Activated T-cell treated with anti-CD3 and anti-CD28 coated beads, Interleukin-2, amount 50 U/mL, for 1 hour (primary cell): ENCODE data around the gene MAPKAP1.
"Not testable (repeated sequence)": the region's sequence is repeated elsewhere in the genome, so short reads cannot be mapped to it uniquely, and the experiment has no call there.

ENCODE experiments used
- DNase-seq: peaks from one replicate; pipeline ENCODE4 v3.0.0-alpha.2; 2020

Gene MAPKAP1

GRCh38 chr9:125726456-125727132 lies 19.6 kb upstream of the MAPKAP1 start:
- DNase-seq = no peak

GRCh38 chr9:125707472-125707804 lies 430 bp upstream of the MAPKAP1 start:
- no peak for DNase-seq

GRCh38 chr9:125705893-125706292 lies 1.1 kb downstream of the MAPKAP1 start:
- no peak for DNase-seq

- DNase-seq = no peak
Observed at GRCh38 chr9:125703662-125704061, 3.3 kb downstream of the MAPKAP1 start.

- DNase-seq = no peak
Observed at GRCh38 chr9:125701351-125701750, 5.7 kb downstream of the MAPKAP1 start.

- DNase-seq = no peak
Observed at GRCh38 chr9:125700791-125701190, 6.2 kb downstream of the MAPKAP1 start.

GRCh38 chr9:125699870-125700269 lies 7.1 kb downstream of the MAPKAP1 start:
- DNase-seq = no peak

- no peak for DNase-seq
Observed at GRCh38 chr9:125696106-125696647, 10.8 kb downstream of the MAPKAP1 start.

- not testable (repeated sequence) for DNase-seq
Observed at GRCh38 chr9:125695548-125695947, 11.5 kb downstream of the MAPKAP1 start.

GRCh38 chr9:125694478-125694877 lies 12.5 kb downstream of the MAPKAP1 start:
- no peak for DNase-seq

GRCh38 chr9:125693492-125693891 lies 13.5 kb downstream of the MAPKAP1 start:
- not testable (repeated sequence) for DNase-seq

GRCh38 chr9:125691869-125692268 lies 15.1 kb downstream of the MAPKAP1 start:
- DNase-seq = no peak

- DNase-seq = no peak
Observed at GRCh38 chr9:125690679-125691078, 16.3 kb downstream of the MAPKAP1 start.

- DNase-seq = no peak
Observed at GRCh38 chr9:125687163-125687863, 19.7 kb downstream of the MAPKAP1 start.

GRCh38 chr9:125685167-125685566 lies 21.8 kb downstream of the MAPKAP1 start:
- no peak for DNase-seq

GRCh38 chr9:125683486-125683885 lies 23.5 kb downstream of the MAPKAP1 start:
- no peak for DNase-seq

GRCh38 chr9:125682340-125682739 lies 24.7 kb downstream of the MAPKAP1 start:
- DNase-seq = no peak

- DNase-seq = no peak
Observed at GRCh38 chr9:125681657-125682056, 25.4 kb downstream of the MAPKAP1 start.

- no peak for DNase-seq
Observed at GRCh38 chr9:125681086-125681622, 25.9 kb downstream of the MAPKAP1 start.

GRCh38 chr9:125680445-125680844 lies 26.6 kb downstream of the MAPKAP1 start:
- no peak for DNase-seq

- DNase-seq = no peak
Observed at GRCh38 chr9:125679597-125680189, 27.3 kb downstream of the MAPKAP1 start.

GRCh38 chr9:125674981-125675973 lies 31.7 kb downstream of the MAPKAP1 start:
- no peak for DNase-seq
